HFF-Myc (cell line): ENCODE measurements around the gene NMB.

Source experiments
- DNase-seq: peaks from one replicate; pipeline ENCODE4 v3.0.0-alpha.2; 2011; ENCODE audit warnings: low read depth; ENCODE audit errors: extremely low read depth
- H3K4me3 ChIP-seq: replicated peaks from 2 replicates; pipeline ENCODE4 v1.5.1; 2011; ENCODE audit warnings: low read depth, mild to moderate bottlenecking, control low read depth, low read length
- TF ChIP-seq, protein P1 (sequence below): IDR thresholded peaks from 2 replicates; pipeline ENCODE4 v1.5.1; 2012; ENCODE audit warnings: mild to moderate bottlenecking, low read depth, low read length, control low read depth; ENCODE audit errors: missing control alignments

NMB gene

DNA sequence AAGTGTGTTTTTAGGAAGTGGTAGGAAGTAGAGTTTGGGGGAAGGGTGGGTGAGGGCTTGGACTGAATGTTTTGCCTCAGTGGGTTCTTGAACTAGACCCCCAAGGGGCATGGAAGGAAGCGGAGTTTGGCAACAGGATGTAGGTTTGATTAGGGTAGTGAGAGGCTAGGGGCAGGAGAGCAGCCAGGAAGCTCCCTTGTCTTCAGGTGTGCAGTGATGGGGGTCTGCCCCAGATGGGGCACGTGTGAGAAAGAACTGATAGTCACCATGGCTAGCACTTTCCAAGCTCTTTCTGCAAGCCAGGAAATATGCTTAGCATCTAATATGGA lies 52.5 kb downstream of the NMB start:
- TF ChIP-seq, protein P1, sequence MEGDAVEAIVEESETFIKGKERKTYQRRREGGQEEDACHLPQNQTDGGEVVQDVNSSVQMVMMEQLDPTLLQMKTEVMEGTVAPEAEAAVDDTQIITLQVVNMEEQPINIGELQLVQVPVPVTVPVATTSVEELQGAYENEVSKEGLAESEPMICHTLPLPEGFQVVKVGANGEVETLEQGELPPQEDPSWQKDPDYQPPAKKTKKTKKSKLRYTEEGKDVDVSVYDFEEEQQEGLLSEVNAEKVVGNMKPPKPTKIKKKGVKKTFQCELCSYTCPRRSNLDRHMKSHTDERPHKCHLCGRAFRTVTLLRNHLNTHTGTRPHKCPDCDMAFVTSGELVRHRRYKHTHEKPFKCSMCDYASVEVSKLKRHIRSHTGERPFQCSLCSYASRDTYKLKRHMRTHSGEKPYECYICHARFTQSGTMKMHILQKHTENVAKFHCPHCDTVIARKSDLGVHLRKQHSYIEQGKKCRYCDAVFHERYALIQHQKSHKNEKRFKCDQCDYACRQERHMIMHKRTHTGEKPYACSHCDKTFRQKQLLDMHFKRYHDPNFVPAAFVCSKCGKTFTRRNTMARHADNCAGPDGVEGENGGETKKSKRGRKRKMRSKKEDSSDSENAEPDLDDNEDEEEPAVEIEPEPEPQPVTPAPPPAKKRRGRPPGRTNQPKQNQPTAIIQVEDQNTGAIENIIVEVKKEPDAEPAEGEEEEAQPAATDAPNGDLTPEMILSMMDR, result no peak
- DNase-seq, result no peak
- no peak overlapping the region for H3K4me3 ChIP-seq
